Fibroblast of lung (primary cell): ENCODE results near the gene LINGO3.

Source experiments
- CTCF ChIP-seq, 2 donors: IDR thresholded peaks in 1 of 2; conservative IDR thresholded peaks in 1 of 2; 1 replicate in 1 of 2; 2 replicates in 1 of 2; pipeline ENCODE4 v1.5.1; 2011 to 2012; ENCODE audit warnings: low read length in 2 of 2, control low read depth in 1 of 2, inconsistent platforms in 1 of 2, low read depth in 1 of 2, mild to moderate bottlenecking in 1 of 2
- EZH2 ChIP-seq: IDR thresholded peaks from 2 replicates; pipeline ENCODE4 v1.5.1; 2012; ENCODE audit warnings: low read length, control low read depth, mild to moderate bottlenecking; ENCODE audit errors: missing control alignments

- TF ChIP-seq EZH2 (no peak), CTCF (conservative IDR thresholded peaks at IDR 0.05 in 1 of 2, IDR thresholded peaks at IDR 0.05 in 1 of 2; ENCODE audit: low read depth in 1 of 2, low read length in 2 of 2) (no peak)
Measured at GRCh38 chr19:2311093-2311492, 3.1 kb upstream of the LINGO3 start.
